Dermis blood vessel endothelial cell (primary cell): ENCODE results near the gene ZRANB3. TPM values are rescaled to one million over a fixed set of nuclear protein-coding genes. Genes with fewer than 3 reads are reported as not detected.

Experiments used
- DNase-seq: peaks from one replicate; pipeline ENCODE4 v3.0.0; 2010
- total RNA-seq: library from RNA; depleted of rRNA; stranded (reverse); fragments of >200 nt; gene quantifications from 2 replicates; pipeline ENCODE4 v1.2.3, GENCODE V29; 2014

The ZRANB3 gene
- total RNA-seq, 1 donor from 2014 or later, result 4.9 TPM

- no peak for DNase-seq
Observed at GRCh38 chr2:135246711-135247270, 284.2 kb downstream of the ZRANB3 start.

GRCh38 chr2:135245071-135245470 lies 285.9 kb downstream of the ZRANB3 start:
- DNase-seq, result peak; percentile 92

GRCh38 chr2:135238651-135239050 lies 292.4 kb downstream of the ZRANB3 start:
- DNase-seq, result no peak

DNA sequence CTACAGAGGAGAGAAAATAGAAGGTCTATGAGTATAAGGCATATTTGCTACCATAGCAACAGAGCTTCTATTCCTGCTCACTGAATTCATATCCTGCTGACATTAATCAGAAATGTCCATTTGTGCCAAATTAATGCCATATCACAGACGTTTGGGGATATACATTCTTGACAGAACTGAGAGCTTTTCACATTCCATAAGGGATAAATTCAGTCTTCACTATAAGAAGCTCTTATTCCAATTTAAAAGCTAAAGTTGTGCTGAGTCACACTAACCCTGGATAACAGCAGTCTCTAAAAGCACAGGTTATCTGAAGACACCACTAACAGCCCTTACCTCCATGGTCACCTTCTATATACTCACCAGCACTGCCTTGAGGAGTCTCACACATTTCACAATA lies 300.9 kb downstream of the ZRANB3 start:
- DNase-seq, result no peak

- DNase-seq, result no peak
Observed at GRCh38 chr2:135227386-135227785, 303.6 kb downstream of the ZRANB3 start.

GRCh38 chr2:135226961-135227360 lies 304.1 kb downstream of the ZRANB3 start:
- DNase-seq, result no peak

GRCh38 chr2:135225781-135226180 lies 305.2 kb downstream of the ZRANB3 start:
- no peak for DNase-seq

GRCh38 chr2:135219226-135219625 lies 311.8 kb downstream of the ZRANB3 start:
- DNase-seq, result no peak

- DNase-seq, result no peak
Observed at GRCh38 chr2:135218426-135218825, 312.6 kb downstream of the ZRANB3 start.

DNA sequence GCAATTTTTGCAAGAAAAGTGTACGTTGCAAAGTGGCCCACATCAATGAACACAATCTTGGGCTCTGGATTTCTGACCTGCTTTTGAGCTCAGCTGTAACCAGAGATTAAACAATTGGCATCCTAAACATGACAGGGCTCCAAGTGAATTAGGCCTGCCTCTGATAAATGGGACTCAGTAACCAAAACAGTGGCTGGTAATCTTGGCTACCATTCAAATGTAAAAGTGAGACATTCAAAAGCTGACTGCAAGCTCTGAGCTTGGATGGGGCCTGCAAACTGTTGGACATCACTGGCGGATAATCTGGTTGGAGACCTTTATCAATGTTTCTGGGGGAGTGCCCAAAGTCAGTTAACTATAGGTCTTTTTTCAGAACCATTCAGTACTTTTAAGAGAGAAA lies 318.3 kb downstream of the ZRANB3 start:
- DNase-seq, result no peak

DNA sequence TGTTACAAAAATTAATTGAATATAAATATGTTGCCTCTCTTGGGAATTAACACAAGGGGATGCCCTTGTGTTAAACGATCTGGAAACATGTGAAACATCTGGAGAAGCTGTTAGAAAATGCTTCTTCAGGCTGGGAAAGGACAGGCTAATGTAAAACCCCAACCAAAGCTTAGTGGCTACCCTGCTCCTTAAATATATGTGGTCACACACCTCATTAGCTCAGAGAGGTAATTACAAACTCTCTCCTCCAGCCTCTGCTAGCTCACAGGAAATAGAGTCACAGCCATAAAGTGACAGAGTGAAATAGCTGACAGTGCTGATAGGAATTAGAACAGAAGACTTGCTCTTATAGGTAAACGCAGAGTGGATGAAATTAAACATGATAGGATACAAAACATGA lies 323.0 kb downstream of the ZRANB3 start:
- no peak for DNase-seq

- DNase-seq, result no peak
Observed at GRCh38 chr2:135203944-135204343, 327.1 kb downstream of the ZRANB3 start.

DNA sequence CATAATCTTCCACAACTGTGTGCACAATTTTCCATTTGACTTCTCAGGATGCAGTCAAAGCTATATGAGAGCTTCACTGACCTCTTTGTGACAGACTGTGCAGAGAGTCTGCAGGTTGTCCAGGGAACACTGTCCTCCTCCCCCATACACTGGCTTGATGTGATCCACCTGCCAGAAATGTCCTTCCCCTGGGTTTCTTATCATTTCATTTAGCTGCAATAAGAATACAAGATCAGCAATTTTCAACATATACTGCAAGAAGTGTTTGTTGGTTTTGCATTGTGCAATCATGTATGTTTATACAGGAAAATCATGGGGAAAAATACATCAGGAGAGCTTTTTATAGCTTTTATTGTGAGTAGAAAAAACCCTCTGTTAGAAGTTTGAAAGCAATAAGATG lies 328.3 kb downstream of the ZRANB3 start:
- no peak for DNase-seq

GRCh38 chr2:135198481-135198880 lies 332.5 kb downstream of the ZRANB3 start:
- DNase-seq, result no peak

DNA sequence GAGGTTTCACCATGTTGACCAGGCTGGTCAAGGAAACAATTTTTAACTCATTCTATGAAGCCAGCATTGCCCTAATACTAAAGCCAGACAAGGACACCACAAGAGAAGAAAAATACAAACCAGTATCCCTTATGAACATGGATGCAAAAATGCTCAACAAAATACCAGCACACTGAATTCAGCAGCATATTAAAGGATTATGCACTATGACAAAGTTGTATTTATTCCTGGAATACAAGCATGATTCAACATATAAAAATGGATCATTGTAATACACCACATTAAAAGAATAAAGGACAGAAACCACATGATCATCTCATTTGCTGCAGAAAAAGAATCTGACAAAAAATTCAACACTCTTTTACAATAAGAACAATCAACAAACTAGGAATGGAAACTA lies 340.2 kb downstream of the ZRANB3 start:
- no peak for DNase-seq

GRCh38 chr2:135189148-135189547 lies 341.9 kb downstream of the ZRANB3 start:
- no peak for DNase-seq

DNA sequence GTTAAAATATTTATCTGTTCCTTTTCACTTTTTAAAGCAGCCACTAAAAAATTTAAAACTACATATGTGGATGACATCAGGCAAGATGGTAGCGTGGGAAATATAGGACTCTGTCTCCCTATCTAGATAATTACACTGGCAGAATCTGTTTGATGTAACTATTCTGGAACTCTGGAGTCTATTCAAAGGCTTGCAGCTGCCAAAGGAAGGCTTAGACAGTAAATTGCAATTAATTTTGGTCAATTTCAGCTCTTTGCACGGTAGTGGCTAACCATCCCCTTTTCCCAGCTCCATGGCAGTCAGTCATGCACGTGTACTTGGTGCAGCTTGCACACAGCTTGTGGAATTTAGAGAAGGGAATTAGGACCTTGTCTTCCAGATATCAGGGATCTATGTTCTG lies 343.7 kb downstream of the ZRANB3 start:
- no peak for DNase-seq

- DNase-seq, result no peak
Observed at GRCh38 chr2:135186054-135186453, 345.0 kb downstream of the ZRANB3 start.

DNA sequence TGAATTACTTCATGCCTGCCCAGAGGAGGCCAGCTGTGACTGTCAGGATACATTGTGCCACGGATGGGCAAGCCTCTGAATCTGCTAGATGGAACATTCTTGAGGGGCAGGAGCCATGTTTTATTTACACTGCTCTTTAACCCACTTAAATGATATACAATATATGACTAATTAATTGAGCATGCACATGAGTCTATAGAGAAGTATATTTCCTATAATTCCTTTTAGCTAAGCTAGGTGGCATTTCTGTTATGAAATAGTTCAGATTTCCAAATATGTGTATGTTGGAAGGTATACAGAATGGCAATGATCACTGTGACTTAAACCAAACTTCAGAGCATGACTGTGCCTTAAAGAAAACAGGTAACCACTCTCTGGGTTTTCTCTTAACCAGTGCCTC lies 347.2 kb downstream of the ZRANB3 start:
- no peak for DNase-seq

GRCh38 chr2:135182601-135183000 lies 348.4 kb downstream of the ZRANB3 start:
- no peak for DNase-seq

DNA sequence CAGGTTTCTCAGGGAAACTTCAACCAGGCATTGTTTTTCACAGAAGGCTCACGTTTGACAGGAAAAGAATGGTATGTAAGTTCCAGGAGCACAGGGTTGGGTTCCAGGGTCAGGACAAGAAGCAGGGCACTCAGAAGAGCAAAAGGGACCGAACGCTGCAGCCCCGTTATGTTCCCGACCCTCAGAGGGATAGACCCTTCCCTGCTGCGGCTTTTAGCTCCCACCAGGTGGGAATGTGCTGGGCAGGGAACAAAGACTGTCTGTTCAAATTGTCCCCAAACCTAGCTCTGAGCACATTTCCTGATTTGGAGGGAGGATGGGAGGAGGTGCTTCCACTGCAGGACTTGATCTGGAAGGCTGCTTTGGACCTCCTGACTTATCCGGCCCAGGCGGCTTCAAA lies 348.8 kb downstream of the ZRANB3 start:
- DNase-seq, result no peak

DNA sequence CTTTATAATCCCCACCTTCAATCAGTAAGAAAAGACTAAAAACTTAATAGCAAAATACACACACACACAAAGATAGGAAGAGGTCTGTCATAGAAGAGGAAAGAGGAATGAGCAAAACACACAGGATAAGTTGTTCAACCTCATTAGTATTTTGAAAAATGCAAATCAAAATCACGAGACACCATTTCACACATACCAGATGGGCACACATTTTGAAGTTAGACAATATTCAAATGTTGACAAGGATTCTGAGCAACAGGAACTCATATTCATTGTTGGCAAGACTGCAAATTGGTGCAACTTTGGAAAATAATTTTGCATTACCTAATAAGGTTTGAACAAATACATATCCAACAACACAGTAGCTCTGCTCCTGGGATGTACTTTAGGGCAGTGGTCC lies 351.3 kb downstream of the ZRANB3 start:
- no peak for DNase-seq

- peak; percentile 13 for DNase-seq
Observed at GRCh38 chr2:135175177-135175576, 355.8 kb downstream of the ZRANB3 start.

DNA sequence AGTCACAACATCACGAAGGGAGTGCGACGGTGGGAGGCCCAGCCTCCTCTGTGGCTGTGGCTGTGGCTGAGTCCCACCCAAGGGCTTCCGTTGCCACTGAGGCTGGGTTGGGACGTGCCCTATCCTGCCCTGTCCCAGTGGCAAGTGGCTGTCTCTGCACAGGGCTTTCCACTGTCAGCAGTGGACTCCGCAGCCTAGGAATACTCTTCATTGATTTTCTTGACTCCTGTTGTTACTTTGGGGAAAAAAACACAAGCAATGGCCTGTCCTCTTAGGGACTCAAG lies 356.3 kb downstream of the ZRANB3 start:
- DNase-seq, result no peak

DNA sequence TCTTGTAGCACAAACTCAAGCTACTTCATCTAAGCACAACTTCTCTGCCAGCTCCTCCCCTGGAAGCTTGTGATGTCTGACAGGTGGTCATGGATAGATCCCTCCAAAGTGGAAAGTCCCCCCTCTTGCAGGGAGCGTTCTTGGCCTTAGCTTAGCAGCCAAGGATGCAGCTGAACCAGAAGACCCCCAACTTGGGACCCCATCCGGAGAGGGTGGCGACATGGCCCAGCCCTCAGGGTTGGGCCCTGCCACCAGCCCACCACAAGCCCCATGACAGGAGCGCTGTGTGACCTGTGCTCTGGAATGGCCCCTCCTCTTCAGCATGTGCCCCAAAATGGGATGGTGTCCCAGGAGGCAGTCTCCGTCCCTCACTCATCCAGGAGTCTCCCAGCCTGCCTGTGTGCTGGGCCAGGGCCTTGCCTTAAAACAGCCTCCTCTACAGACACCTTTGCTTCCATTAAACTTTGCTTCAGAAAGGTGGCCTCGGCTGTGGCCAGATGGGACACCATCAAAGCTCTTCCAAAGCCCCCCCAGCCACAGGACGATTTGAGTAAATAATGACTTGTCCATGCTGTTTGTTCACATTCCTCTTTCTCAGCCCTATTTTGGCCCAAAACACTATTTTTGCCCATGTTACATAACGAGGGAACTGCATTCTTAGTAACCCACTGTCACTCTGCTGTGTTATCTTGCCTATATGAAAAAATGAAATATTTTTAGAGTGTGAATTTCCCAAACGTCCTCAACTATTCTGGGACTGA lies 356.8 kb downstream of the ZRANB3 start:
- no peak for DNase-seq
